Erythroblast (primary cell): ENCODE results near the gene GABBR2.

ENCODE experiments used
- GATA1 ChIP-seq: IDR thresholded peaks from 2 replicates; pipeline ENCODE4 v1.6.1; 2011; ENCODE audit warnings: low read depth, mild to moderate bottlenecking, control low read depth, low read length, moderate library complexity
- POLR2A ChIP-seq: IDR thresholded peaks from 2 replicates; pipeline ENCODE4 v1.6.1; 2011; ENCODE audit warnings: mild to moderate bottlenecking, low read length

GRCh38 chr9:98627296-98627695 is 81.4 kb downstream of the GABBR2 start:
- TF ChIP-seq POLR2A = no peak
- no peak for TF ChIP-seq GATA1
